ENCODE measurements around the gene GRHL1. TPM values are rescaled to one million over a fixed set of nuclear protein-coding genes. Genes with fewer than 3 reads are reported as not detected.

The GRHL1 gene
- total RNA-seq, 1 experiment from 2014 or later: 10.3 TPM

GRCh38 chr2:9959262-9959661 lies 7.8 kb downstream of the GRHL1 start:
- Histone ChIP-seq H2AFZ (ENCODE audit: low read length) (no peak overlapping the region), H3K4me2 (ENCODE audit: low read length) (no peak overlapping the region), H3K9me3 (ENCODE audit: low read length) (no peaks in the 10 kb centered on the region), H3K9me2 (replicated peaks; ENCODE audit: low read length) (no peaks in the 10 kb centered on the region), H3K9ac (ENCODE audit: low read length) (no peak overlapping the region), H3K4me1 (ENCODE audit: insufficient read depth, low read length) (peaks cover 20% of the 10 kb centered on the region), H3K4me3 (ENCODE audit: low read length) (no peak overlapping the region), H4K20me1 (ENCODE audit: low read length) (no peaks in the 10 kb centered on the region), H3K27me3 (ENCODE audit: low read length) (no peaks in the 10 kb centered on the region), H3K79me2 (ENCODE audit: low read length) (peaks cover 17% of the 10 kb centered on the region), H3K36me3 (ENCODE audit: low read depth, low read length) (peaks cover 9% of the 10 kb centered on the region), H3K27ac (ENCODE audit: low read length) (no peak overlapping the region), H3F3A (ENCODE audit: low read length, unreplicated experiment) (no peaks in the 10 kb centered on the region)
- ATAC-seq: no peak
- intact Hi-C loops (cut with micrococcal nuclease): loop anchor here (10.0 kb wide), 1 partner anchor 114 kb away; the partner anchor contains the start of gene TAF1B
- DNase-seq: no peak
- CTCF ChIA-PET: no interaction called here
- BruUV-seq (replicated peaks): no TSS peak
- POLR2A ChIA-PET (ENCODE audit: unreplicated experiment): no interaction called here
- TF ChIP-seq EZH2phosphoT487 (IDR thresholded peaks at IDR 0.05; ENCODE audit: borderline replicate concordance, low read length): no peak
- no peak for TF ChIP-seq EZH2 (IDR thresholded peaks at IDR 0.05; ENCODE audit: low read length, unreplicated experiment)

DNA sequence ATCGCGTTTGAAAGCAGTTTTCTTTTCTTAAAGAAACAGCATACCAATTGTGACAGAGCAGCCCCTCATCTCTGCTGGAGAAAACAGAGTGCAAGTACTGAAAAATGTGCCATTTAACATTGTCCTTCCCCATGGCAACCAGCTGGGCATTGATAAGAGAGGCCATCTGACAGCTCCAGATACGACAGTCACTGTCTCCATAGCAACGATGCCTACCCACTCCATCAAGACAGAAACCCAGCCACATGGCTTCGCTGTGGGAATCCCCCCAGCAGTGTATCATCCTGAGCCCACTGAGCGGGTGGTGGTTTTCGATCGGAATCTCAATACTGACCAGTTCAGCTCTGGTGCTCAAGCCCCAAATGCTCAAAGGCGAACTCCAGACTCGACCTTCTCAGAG lies 9.5 kb downstream of the GRHL1 start:
- TF ChIP-seq, protein P1, sequence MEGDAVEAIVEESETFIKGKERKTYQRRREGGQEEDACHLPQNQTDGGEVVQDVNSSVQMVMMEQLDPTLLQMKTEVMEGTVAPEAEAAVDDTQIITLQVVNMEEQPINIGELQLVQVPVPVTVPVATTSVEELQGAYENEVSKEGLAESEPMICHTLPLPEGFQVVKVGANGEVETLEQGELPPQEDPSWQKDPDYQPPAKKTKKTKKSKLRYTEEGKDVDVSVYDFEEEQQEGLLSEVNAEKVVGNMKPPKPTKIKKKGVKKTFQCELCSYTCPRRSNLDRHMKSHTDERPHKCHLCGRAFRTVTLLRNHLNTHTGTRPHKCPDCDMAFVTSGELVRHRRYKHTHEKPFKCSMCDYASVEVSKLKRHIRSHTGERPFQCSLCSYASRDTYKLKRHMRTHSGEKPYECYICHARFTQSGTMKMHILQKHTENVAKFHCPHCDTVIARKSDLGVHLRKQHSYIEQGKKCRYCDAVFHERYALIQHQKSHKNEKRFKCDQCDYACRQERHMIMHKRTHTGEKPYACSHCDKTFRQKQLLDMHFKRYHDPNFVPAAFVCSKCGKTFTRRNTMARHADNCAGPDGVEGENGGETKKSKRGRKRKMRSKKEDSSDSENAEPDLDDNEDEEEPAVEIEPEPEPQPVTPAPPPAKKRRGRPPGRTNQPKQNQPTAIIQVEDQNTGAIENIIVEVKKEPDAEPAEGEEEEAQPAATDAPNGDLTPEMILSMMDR (conservative IDR thresholded peaks at IDR 0.05; ENCODE audit: low read depth, low read length): no peak
- TF ChIP-seq EZH2 (IDR thresholded peaks at IDR 0.05; ENCODE audit: low read length, unreplicated experiment) (no peak), EZH2phosphoT487 (IDR thresholded peaks at IDR 0.05; ENCODE audit: borderline replicate concordance, low read length) (no peak)
- Histone ChIP-seq H4K20me1 (ENCODE audit: low read length) (no peaks in the 10 kb centered on the region), H3K36me3 (ENCODE audit: low read depth, low read length) (peaks cover 10% of the 10 kb centered on the region), H3K9me3 (ENCODE audit: low read length) (no peaks in the 10 kb centered on the region), H3K4me2 (ENCODE audit: low read length) (no peak overlapping the region), H3K79me2 (ENCODE audit: low read length) (no peaks in the 10 kb centered on the region), H3K4me3 (ENCODE audit: low read length) (no peak overlapping the region), H3K9ac (ENCODE audit: low read length) (no peak overlapping the region), H3K4me1 (ENCODE audit: insufficient read depth, low read length) (peaks cover 7% of the 10 kb centered on the region; the same call in 1 of the 2 replicates), H2AFZ (ENCODE audit: low read length) (no peak overlapping the region), H3K27me3 (ENCODE audit: low read length) (no peaks in the 10 kb centered on the region), H3K27ac (ENCODE audit: low read length) (no peak overlapping the region), H3K9me2 (replicated peaks; ENCODE audit: low read length) (no peaks in the 10 kb centered on the region), H3F3A (ENCODE audit: low read length, unreplicated experiment) (no peaks in the 10 kb centered on the region)
- intact Hi-C loops (cut with micrococcal nuclease): no loop called here
- ChIA-PET POLR2A (ENCODE audit: unreplicated experiment) (interaction anchor here (0.6 kb wide), 1 partner anchor 108 kb away, joined by 4 read pairs; no protein-coding TSS in a partner anchor), CTCF (no interaction called here)
- no peak for DNase-seq
- no TSS peak for BruUV-seq (replicated peaks)
- no peak for ATAC-seq

GRCh38 chr2:9964334-9964980 lies 13.0 kb downstream of the GRHL1 start:
- no peaks in the 10 kb centered on the region for H3K9me2 ChIP-seq (replicated peaks; ENCODE audit: low read length)
- ATAC-seq (no peak), DNase-seq (no peak)
- H4K20me1 ChIP-seq (ENCODE audit: low read length): no peaks in the 10 kb centered on the region
- no peak overlapping the region for H3K4me2 ChIP-seq (ENCODE audit: low read length)
- POLR2A ChIA-PET (ENCODE audit: unreplicated experiment): no interaction called here
- no peak overlapping the region for H2AFZ ChIP-seq (ENCODE audit: low read length)
- CTCF ChIA-PET: no interaction called here
- no peaks in the 10 kb centered on the region for H3K27me3 ChIP-seq (ENCODE audit: low read length)
- H3K27ac ChIP-seq (ENCODE audit: low read length): no peak overlapping the region
- no peak overlapping the region for H3K4me3 ChIP-seq (ENCODE audit: low read length)
- H3K9me3 ChIP-seq (ENCODE audit: low read length): no peaks in the 10 kb centered on the region
- H3K79me2 ChIP-seq (ENCODE audit: low read length): no peaks in the 10 kb centered on the region
- H3K9ac ChIP-seq (ENCODE audit: low read length): no peak overlapping the region
- peaks cover 7% of the 10 kb centered on the region for H3K36me3 ChIP-seq (ENCODE audit: low read depth, low read length)
- H3K4me1 ChIP-seq (ENCODE audit: insufficient read depth, low read length): peaks cover 12% of the 10 kb centered on the region
- intact Hi-C loops (cut with micrococcal nuclease): no loop called here
- TF ChIP-seq EZH2 (IDR thresholded peaks at IDR 0.05; ENCODE audit: low read length, unreplicated experiment) (no peak), EZH2phosphoT487 (IDR thresholded peaks at IDR 0.05; ENCODE audit: borderline replicate concordance, low read length) (no peak)
- TF ChIP-seq, protein P1 (conservative IDR thresholded peaks at IDR 0.05; ENCODE audit: low read depth, low read length): no peak
- H3F3A ChIP-seq (ENCODE audit: low read length, unreplicated experiment): no peaks in the 10 kb centered on the region
- no TSS peak for BruUV-seq (replicated peaks)

Data from PC-3 (cell line).